Neuronal stem cell (in vitro differentiated cells): ENCODE data around the gene PHEX.

Experiments
- DNase-seq: peaks from one replicate; pipeline ENCODE4 v3.0.0-alpha.2; 2013; ENCODE audit warnings: low spot score
- H2AFZ ChIP-seq: one replicate; pipeline ENCODE4 v1.6.1; 2013; ENCODE audit warnings: mild to moderate bottlenecking, low read length, inconsistent platforms
- H2AK5ac ChIP-seq: 2 replicates; pipeline ENCODE4 v1.6.1; 2013; ENCODE audit warnings: low read depth, mild to moderate bottlenecking, inconsistent platforms, low read length, moderate library complexity, mixed read lengths
- H2BK120ac ChIP-seq: 2 replicates; pipeline ENCODE4 v1.6.1; 2013; ENCODE audit warnings: low read depth, mild to moderate bottlenecking, inconsistent platforms, low read length, moderate library complexity, mixed read lengths
- H2BK12ac ChIP-seq: one replicate; pipeline ENCODE4 v1.6.1; 2013; ENCODE audit warnings: low read length, inconsistent platforms
- H2BK15ac ChIP-seq: 2 replicates; pipeline ENCODE4 v1.6.1; 2013; ENCODE audit warnings: mild to moderate bottlenecking, low read length, inconsistent platforms, mixed read lengths
- H2BK5ac ChIP-seq: one replicate; pipeline ENCODE4 v1.6.1; 2013; ENCODE audit warnings: inconsistent platforms, mild to moderate bottlenecking, low read length, moderate library complexity
- H3K14ac ChIP-seq: one replicate; pipeline ENCODE4 v1.6.1; 2013; ENCODE audit warnings: low read length, inconsistent platforms
- H3K18ac ChIP-seq: 2 replicates; pipeline ENCODE4 v1.6.1; 2013; ENCODE audit warnings: low read length, inconsistent platforms
- H3K23ac ChIP-seq: 2 replicates; pipeline ENCODE4 v1.6.1; 2013; ENCODE audit warnings: low read depth, mild to moderate bottlenecking, mixed read lengths, low read length, inconsistent platforms; ENCODE audit not compliant: poor library complexity
- H3K27ac ChIP-seq: replicated peaks from 3 replicates; pipeline ENCODE4 v1.5.1; 2013; ENCODE audit warnings: low read length, inconsistent platforms
- H3K27me3 ChIP-seq, 3 experiments: 2 replicates each; pipeline ENCODE4 v1.6.1; 2013; ENCODE audit warnings: low read length in 3 of 3, mild to moderate bottlenecking in 2 of 3, inconsistent platforms in 1 of 3, low read depth in 1 of 3, mixed read lengths in 1 of 3, moderate library complexity in 1 of 3; ENCODE audit not compliant: control insufficient read depth in 3 of 3, insufficient read depth in 3 of 3
- H3K36me3 ChIP-seq, 2 donors: replicated peaks in 1 of 2; 2 replicates each; pipeline ENCODE4 v1.6.1; 2013; ENCODE audit warnings: low read length in 2 of 2; ENCODE audit not compliant: control insufficient read depth in 2 of 2, insufficient read depth in 2 of 2
- H3K4ac ChIP-seq: 2 replicates; pipeline ENCODE4 v1.6.1; 2013; ENCODE audit warnings: inconsistent platforms, mild to moderate bottlenecking, low read length, moderate library complexity
- H3K4me1 ChIP-seq, 2 donors: 1 replicate in 1 of 2; 2 replicates in 1 of 2; pipeline ENCODE4 v1.6.1; 2013; ENCODE audit warnings: low read length in 2 of 2, low read depth in 1 of 2; ENCODE audit not compliant: control insufficient read depth in 2 of 2, insufficient read depth in 1 of 2
- H3K4me2 ChIP-seq: one replicate; pipeline ENCODE4 v1.6.1; 2013; ENCODE audit warnings: mild to moderate bottlenecking, low read length, inconsistent platforms; ENCODE audit not compliant: insufficient read depth, poor library complexity, severe bottlenecking
- H3K4me3 ChIP-seq, 2 donors: 2 replicates each; pipeline ENCODE4 v1.5.1; 2013; ENCODE audit warnings: low read length in 2 of 2, mild to moderate bottlenecking in 2 of 2, inconsistent platforms in 1 of 2, moderate library complexity in 1 of 2
- H3K79me1 ChIP-seq: one replicate; pipeline ENCODE4 v1.6.1; 2013; ENCODE audit warnings: low read depth, mild to moderate bottlenecking, inconsistent platforms, low read length, moderate library complexity
- H3K9ac ChIP-seq: one replicate; pipeline ENCODE4 v1.6.1; 2013; ENCODE audit warnings: mild to moderate bottlenecking, low read depth, low read length, inconsistent platforms; ENCODE audit not compliant: poor library complexity
- H3K9me3 ChIP-seq, 2 donors: replicated peaks in 1 of 2; 2 replicates each; pipeline versions ENCODE3 to v1.6.1; 2013; ENCODE audit warnings: low read length in 2 of 2, mild to moderate bottlenecking in 2 of 2, inconsistent platforms in 1 of 2, low read depth in 1 of 2, mixed read lengths in 1 of 2, moderate library complexity in 1 of 2; ENCODE audit not compliant: control insufficient read depth in 2 of 2, insufficient read depth in 1 of 2
- H4K8ac ChIP-seq: one replicate; pipeline ENCODE4 v1.6.1; 2013; ENCODE audit warnings: low read depth, mild to moderate bottlenecking, inconsistent platforms, low read length, moderate library complexity
- H4K91ac ChIP-seq: one replicate; pipeline ENCODE4 v1.6.1; 2013; ENCODE audit warnings: low read length, low read depth, mild to moderate bottlenecking, inconsistent platforms; ENCODE audit not compliant: poor library complexity
- WGBS, 2 donors: extraction: QIAGEN DNeasy Blood & Tissue Kit; methylation state at CpG; one replicate each; pipeline ENCODE4 v1.1.7; 2013; ENCODE audit warnings: missing lambda C conversion rate in 2 of 2, mixed read lengths in 1 of 2; ENCODE audit not compliant: insufficient read length in 2 of 2, insufficient replicate concordance in 1 of 2; ENCODE audit errors: extremely low coverage in 2 of 2; 5-methylcytosine and 5-hydroxymethylcytosine counted together

Gene PHEX

DNA sequence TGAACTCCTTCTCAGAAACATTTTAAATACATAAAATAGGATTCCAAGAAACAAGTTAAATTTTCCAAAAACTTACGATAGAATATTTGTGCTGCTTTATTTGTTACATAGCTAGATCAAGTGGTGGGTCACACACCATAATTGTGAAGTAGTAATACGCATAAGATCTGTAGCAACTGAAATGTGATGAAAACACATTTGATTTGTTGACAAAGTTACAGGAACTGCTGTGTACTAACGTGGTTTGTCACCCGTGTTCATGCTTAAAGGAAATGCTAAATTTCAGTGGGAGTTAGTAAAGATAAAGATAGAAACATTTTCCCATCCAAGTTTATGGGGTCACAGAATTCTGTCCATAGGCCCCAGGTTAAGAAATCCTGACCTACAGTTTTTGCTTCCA is 34.1 kb upstream of the PHEX start:
- no peak overlapping the region for H3K23ac ChIP-seq
- peaks cover 0 to 34% of the 10 kb centered on the region in 2 donors for H3K36me3 ChIP-seq
- H2AFZ ChIP-seq = no peak overlapping the region
- no peak overlapping the region for H4K8ac ChIP-seq
- no peak for DNase-seq
- H3K4me3 ChIP-seq = no peak overlapping the region
- H3K79me1 ChIP-seq = no peaks in the 10 kb centered on the region
- no peak overlapping the region for H2BK15ac ChIP-seq
- H2BK120ac ChIP-seq = no peak overlapping the region
- no peaks in the 10 kb centered on the region for H3K9me3 ChIP-seq
- no peaks in the 10 kb centered on the region for H3K27me3 ChIP-seq
- no peak overlapping the region for H3K18ac ChIP-seq
- H3K4ac ChIP-seq = no peak overlapping the region
- no peak overlapping the region for H3K14ac ChIP-seq
- no peak overlapping the region for H2BK12ac ChIP-seq
- no peak overlapping the region for H2BK5ac ChIP-seq
- H2AK5ac ChIP-seq = no peak overlapping the region
- no peak overlapping the region for H3K27ac ChIP-seq
- H3K4me2 ChIP-seq = no peak overlapping the region
- H3K9ac ChIP-seq = no peak overlapping the region
- no peaks in the 10 kb centered on the region for H3K4me1 ChIP-seq
- no CpG with 5 or more reads among the region's 4 CpGs for WGBS, 2 donors
- no peak overlapping the region for H4K91ac ChIP-seq

DNA sequence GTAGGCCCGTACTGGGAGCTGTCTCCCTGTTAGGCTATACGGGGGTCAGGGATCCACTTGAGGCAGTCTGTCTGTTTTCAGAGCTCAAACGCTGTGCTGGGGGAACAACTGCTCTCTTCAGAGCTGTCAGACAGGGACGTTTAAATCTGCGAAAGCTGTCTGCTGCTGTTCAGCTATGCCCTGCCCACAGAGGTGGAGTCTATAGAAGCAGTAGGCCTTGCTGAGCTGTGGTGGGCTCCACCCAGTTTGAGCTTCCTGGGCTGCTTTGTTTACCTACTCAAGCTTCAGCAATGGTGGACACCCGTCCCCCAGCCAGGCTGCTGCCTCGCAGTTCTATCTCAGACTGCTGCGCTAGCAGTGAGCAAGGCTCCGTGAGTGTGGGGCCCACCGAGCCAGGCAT is 27.3 kb upstream of the PHEX start:
- WGBS, 2 donors = no CpG with 5 or more reads among the region's 10 CpGs

DNA sequence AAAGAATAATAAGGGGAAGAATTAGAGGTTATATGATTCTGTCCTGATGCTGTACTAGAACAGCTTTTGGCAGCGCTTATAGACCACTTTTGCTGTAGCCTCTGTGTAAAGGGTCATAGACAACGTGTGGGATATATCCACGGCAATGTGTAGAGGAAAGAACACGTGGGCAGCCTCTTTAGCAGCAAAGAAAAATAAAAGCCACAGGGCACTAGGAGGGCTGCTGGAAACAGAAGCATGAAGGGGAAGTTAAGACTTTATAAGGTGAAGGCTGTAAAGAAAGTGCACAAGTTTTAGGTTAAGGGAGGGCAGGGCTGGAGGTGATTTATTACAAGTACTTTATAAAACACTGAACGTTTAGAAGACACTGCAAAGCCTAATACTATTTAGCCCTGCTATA is 20.1 kb upstream of the PHEX start:
- Histone ChIP-seq H3K23ac (no peak overlapping the region), H4K8ac (no peak overlapping the region), H3K27me3 (no peaks in the 10 kb centered on the region), H3K4me2 (no peak overlapping the region), H4K91ac (no peak overlapping the region), H3K4me1 (no peaks in the 10 kb centered on the region), H3K4ac (no peak overlapping the region), H3K18ac (no peak overlapping the region), H3K4me3 (no peak overlapping the region), H2BK12ac (no peak overlapping the region), H2AK5ac (no peak overlapping the region), H3K14ac (no peak overlapping the region), H2BK15ac (no peak overlapping the region), H3K9me3 (no peaks in the 10 kb centered on the region), H3K27ac (no peak overlapping the region), H3K79me1 (no peaks in the 10 kb centered on the region), H2BK120ac (no peak overlapping the region), H2BK5ac (no peak overlapping the region), H2AFZ (no peak overlapping the region), H3K9ac (no peak overlapping the region), H3K36me3 (peaks cover 0 to 1% of the 10 kb centered on the region in 2 donors)
- DNase-seq = no peak
- WGBS, 2 donors = no CpG with 5 or more reads among the region's 5 CpGs

More for the DNA sequence above, 27.3 kb upstream of the PHEX start:
- Histone ChIP-seq H4K91ac (no peak overlapping the region), H3K9ac (no peak overlapping the region), H3K4me1 (no peaks in the 10 kb centered on the region), H3K4ac (no peak overlapping the region), H3K14ac (no peak overlapping the region), H2AFZ (no peak overlapping the region), H3K4me2 (no peak overlapping the region), H4K8ac (no peak overlapping the region), H3K36me3 (peaks cover 0 to 20% of the 10 kb centered on the region in 2 donors), H2BK12ac (no peak overlapping the region), H3K79me1 (no peaks in the 10 kb centered on the region), H2BK120ac (no peak overlapping the region), H3K18ac (no peak overlapping the region), H3K27me3 (no peaks in the 10 kb centered on the region), H2AK5ac (no peak overlapping the region), H3K4me3 (no peak overlapping the region), H2BK5ac (no peak overlapping the region), H3K9me3 (no peaks in the 10 kb centered on the region), H3K23ac (no peak overlapping the region), H3K27ac (no peak overlapping the region), H2BK15ac (no peak overlapping the region)
- no peak for DNase-seq

DNA sequence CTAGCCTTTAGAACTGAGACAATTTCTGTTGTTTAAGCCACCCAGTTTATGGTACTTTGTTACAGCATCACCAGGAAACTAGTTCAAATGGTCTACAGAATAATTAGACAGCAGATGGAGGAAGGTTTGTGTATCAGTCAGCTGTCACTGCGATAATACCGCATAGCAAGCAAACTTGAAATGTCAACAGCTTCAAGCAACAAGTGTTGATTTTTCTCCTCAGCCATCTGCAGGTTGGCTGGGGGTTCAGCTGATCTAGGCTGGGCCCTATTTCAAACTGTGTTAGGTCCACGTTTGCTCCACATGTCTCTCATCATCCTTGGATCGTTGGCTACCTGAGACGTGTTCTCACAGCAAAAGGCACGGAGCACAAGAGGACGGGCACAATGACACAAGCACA is 19.2 kb upstream of the PHEX start:
- no peaks in the 10 kb centered on the region for H3K36me3 ChIP-seq
- no peak overlapping the region for H4K8ac ChIP-seq
- no peak overlapping the region for H3K23ac ChIP-seq
- no peak overlapping the region for H3K18ac ChIP-seq
- H2BK120ac ChIP-seq = no peak overlapping the region
- H2BK5ac ChIP-seq = no peak overlapping the region
- H3K27me3 ChIP-seq = no peaks in the 10 kb centered on the region
- WGBS, 2 donors = no CpG with 5 or more reads among the region's 7 CpGs
- no peak overlapping the region for H2BK15ac ChIP-seq
- no peak for DNase-seq
- no peak overlapping the region for H4K91ac ChIP-seq
- no peaks in the 10 kb centered on the region for H3K4me1 ChIP-seq
- H2AK5ac ChIP-seq = no peak overlapping the region
- no peak overlapping the region for H3K4me3 ChIP-seq
- no peak overlapping the region for H3K27ac ChIP-seq
- H2AFZ ChIP-seq = no peak overlapping the region
- no peak overlapping the region for H3K9ac ChIP-seq
- H2BK12ac ChIP-seq = no peak overlapping the region
- H3K9me3 ChIP-seq = no peaks in the 10 kb centered on the region
- no peak overlapping the region for H3K4ac ChIP-seq
- no peak overlapping the region for H3K4me2 ChIP-seq
- no peak overlapping the region for H3K14ac ChIP-seq
- no peaks in the 10 kb centered on the region for H3K79me1 ChIP-seq
